ENCODE data around the gene CDT1.

DNA sequence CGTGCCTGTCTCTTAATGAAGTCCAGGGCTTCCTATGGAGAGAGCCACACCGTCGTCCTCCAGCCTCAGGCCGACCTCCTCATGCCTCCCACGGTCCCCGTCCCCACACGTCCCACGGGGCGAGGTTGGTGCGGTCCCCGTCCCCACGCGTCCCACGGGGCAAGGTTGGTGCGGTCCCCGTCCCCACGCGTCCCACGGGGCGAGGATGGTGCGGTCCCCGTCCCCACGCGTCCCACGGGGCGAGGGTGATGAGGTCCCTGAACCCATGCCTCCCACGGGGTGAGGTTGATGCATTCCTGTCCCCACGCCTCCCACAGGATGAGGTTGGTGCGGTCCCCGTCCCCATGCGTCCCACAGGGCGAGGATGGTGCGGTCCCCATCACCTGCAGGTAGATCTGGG, 32.2 kb downstream of the CDT1 start:
- TF ChIP-seq, protein P1, sequence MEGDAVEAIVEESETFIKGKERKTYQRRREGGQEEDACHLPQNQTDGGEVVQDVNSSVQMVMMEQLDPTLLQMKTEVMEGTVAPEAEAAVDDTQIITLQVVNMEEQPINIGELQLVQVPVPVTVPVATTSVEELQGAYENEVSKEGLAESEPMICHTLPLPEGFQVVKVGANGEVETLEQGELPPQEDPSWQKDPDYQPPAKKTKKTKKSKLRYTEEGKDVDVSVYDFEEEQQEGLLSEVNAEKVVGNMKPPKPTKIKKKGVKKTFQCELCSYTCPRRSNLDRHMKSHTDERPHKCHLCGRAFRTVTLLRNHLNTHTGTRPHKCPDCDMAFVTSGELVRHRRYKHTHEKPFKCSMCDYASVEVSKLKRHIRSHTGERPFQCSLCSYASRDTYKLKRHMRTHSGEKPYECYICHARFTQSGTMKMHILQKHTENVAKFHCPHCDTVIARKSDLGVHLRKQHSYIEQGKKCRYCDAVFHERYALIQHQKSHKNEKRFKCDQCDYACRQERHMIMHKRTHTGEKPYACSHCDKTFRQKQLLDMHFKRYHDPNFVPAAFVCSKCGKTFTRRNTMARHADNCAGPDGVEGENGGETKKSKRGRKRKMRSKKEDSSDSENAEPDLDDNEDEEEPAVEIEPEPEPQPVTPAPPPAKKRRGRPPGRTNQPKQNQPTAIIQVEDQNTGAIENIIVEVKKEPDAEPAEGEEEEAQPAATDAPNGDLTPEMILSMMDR (IDR thresholded peaks at IDR 0.05 in 2 of 3, conservative IDR thresholded peaks at IDR 0.05 in 1 of 3; ENCODE audit: control insufficient read depth in 2 of 3, extremely low read depth in 1 of 3, insufficient read depth in 1 of 3, low read depth in 3 of 3, low read length in 3 of 3) = no peak
- TF ChIP-seq SREBF2 (IDR thresholded peaks at IDR 0.05; ENCODE audit: low read length) = no peak
